Measurements from ENCODE around the gene ZNF488.
"Not testable (repeated sequence)": the region's sequence is repeated elsewhere in the genome, so short reads cannot be mapped to it uniquely, and the experiment has no call there.

Gene ZNF488

DNA sequence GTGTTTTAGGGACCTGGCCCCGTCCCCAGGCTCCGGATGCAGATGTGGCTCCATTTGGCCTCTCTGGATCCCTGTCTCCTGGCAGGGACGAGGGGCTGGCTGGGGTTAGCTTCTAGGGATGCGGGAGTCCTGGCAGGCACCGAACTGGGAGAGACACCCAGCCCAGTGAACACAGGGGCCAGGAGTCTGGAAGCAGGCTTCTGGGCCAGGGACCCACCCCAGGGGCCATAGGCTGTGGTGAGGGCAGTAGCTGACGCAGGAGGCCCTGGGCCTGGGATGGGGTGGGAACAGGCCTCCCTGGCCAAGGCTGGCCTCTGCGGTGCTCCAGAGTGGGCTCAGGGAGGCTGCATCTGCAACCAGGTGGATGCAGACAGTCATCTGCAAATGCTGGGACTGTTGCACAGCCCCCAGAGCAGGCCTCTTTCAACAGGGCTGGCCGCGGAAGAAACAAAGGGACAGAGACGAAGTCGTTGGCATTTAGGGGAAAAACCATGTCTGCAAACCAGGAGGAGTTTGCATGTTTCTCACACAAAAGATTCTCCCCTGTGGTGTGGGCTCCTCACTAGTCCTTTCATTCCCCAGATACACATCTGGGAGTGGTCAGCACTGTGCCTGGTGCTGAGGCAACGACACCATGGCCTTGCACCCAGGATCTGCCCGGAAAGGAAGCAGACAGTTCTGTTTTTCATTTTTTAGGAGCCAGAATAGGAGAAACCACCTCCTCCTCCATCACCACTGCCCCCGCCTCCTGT is 36.4 kb upstream of the ZNF488 start:
- no peak overlapping the region for H3K4me3 ChIP-seq (ENCODE audit: low read depth, low read length)
- H3K27me3 ChIP-seq: no peaks in the 10 kb centered on the region
- H3K36me3 ChIP-seq: no peaks in the 10 kb centered on the region
- no peak for DNase-seq
- H3K9me3 ChIP-seq: no peaks in the 10 kb centered on the region
- TF ChIP-seq, protein P1, sequence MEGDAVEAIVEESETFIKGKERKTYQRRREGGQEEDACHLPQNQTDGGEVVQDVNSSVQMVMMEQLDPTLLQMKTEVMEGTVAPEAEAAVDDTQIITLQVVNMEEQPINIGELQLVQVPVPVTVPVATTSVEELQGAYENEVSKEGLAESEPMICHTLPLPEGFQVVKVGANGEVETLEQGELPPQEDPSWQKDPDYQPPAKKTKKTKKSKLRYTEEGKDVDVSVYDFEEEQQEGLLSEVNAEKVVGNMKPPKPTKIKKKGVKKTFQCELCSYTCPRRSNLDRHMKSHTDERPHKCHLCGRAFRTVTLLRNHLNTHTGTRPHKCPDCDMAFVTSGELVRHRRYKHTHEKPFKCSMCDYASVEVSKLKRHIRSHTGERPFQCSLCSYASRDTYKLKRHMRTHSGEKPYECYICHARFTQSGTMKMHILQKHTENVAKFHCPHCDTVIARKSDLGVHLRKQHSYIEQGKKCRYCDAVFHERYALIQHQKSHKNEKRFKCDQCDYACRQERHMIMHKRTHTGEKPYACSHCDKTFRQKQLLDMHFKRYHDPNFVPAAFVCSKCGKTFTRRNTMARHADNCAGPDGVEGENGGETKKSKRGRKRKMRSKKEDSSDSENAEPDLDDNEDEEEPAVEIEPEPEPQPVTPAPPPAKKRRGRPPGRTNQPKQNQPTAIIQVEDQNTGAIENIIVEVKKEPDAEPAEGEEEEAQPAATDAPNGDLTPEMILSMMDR (IDR thresholded peaks at IDR 0.05; ENCODE audit: low read depth, low read length): no peak
- H3K4me1 ChIP-seq: no peaks in the 10 kb centered on the region

DNA sequence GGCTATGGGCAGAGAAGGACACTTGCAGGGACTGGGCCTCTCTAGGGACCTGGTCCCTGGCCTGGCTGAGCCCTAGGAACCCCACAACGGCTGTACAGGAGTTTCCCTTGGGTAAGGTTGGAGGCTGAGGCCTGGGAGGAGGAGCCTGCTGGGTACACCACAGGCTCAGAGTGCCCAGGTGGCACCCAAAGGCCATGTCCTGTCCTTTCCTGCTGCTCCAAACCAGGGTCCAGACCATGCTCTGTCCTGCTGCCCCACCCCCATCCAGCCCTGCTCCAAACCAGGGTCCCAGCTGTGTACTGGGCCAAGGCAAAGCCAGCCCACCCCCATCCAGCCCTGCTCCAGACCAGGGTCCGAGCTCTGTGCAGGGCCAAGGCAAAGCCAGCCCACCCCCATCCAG is 35.3 kb upstream of the ZNF488 start:
- DNase-seq: no peak
- TF ChIP-seq, protein P1 (IDR thresholded peaks at IDR 0.05; ENCODE audit: low read depth, low read length): no peak
- no peak overlapping the region for H3K4me3 ChIP-seq (ENCODE audit: low read depth, low read length)
- no peaks in the 10 kb centered on the region for H3K27me3 ChIP-seq
- H3K9me3 ChIP-seq: no peaks in the 10 kb centered on the region
- H3K4me1 ChIP-seq: no peaks in the 10 kb centered on the region
- no peaks in the 10 kb centered on the region for H3K36me3 ChIP-seq

DNA sequence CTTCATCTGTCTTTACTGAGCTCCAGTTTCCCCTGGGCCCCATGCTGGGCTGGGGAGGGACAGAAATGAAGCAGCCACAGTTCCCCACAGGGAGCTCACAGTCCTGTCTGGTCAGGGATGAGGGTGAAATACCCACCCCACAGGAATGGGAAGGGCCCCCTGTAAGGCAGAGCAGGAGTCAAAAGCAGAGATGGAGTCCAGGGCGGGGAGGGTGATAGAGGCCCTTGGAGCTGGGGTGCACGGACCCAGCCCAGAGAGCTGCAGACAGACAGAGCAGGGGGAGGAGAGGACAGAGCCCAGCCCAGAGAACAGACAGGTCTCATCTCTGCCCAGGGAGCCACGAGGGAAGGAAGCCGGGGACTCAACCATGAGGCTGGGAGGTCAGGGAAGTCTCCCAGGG is 34.9 kb upstream of the ZNF488 start:
- DNase-seq: no peak
- H3K4me1 ChIP-seq: no peaks in the 10 kb centered on the region
- TF ChIP-seq, protein P1 (IDR thresholded peaks at IDR 0.05; ENCODE audit: low read depth, low read length): no peak
- no peaks in the 10 kb centered on the region for H3K27me3 ChIP-seq
- no peak overlapping the region for H3K4me3 ChIP-seq (ENCODE audit: low read depth, low read length)
- H3K36me3 ChIP-seq: no peaks in the 10 kb centered on the region
- H3K9me3 ChIP-seq: no peaks in the 10 kb centered on the region

DNA sequence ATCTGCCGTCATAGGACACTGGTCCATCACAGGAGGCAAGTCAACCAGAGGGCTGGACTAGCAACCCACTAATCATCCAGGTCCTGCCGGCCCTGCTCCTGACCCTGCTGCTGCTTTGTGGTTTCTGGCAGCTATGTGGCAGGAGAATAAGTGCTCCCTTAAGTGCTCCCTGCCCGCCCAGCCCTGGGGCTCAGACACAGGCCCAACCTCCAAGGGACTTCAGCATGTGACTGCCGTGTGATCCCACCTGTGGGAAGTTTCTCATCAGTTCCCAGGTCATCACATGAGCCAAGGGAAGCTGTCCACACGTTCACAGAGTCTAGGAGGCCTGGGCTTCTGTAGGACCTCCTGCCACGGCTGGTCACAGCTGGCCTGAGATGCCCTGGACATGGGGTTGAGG is 34.2 kb upstream of the ZNF488 start:
- no peak for DNase-seq
- no peak overlapping the region for H3K4me3 ChIP-seq (ENCODE audit: low read depth, low read length)
- H3K4me1 ChIP-seq: no peaks in the 10 kb centered on the region
- H3K36me3 ChIP-seq: no peaks in the 10 kb centered on the region
- TF ChIP-seq, protein P1 (IDR thresholded peaks at IDR 0.05; ENCODE audit: low read depth, low read length): no peak
- H3K9me3 ChIP-seq: no peaks in the 10 kb centered on the region
- no peaks in the 10 kb centered on the region for H3K27me3 ChIP-seq

DNA sequence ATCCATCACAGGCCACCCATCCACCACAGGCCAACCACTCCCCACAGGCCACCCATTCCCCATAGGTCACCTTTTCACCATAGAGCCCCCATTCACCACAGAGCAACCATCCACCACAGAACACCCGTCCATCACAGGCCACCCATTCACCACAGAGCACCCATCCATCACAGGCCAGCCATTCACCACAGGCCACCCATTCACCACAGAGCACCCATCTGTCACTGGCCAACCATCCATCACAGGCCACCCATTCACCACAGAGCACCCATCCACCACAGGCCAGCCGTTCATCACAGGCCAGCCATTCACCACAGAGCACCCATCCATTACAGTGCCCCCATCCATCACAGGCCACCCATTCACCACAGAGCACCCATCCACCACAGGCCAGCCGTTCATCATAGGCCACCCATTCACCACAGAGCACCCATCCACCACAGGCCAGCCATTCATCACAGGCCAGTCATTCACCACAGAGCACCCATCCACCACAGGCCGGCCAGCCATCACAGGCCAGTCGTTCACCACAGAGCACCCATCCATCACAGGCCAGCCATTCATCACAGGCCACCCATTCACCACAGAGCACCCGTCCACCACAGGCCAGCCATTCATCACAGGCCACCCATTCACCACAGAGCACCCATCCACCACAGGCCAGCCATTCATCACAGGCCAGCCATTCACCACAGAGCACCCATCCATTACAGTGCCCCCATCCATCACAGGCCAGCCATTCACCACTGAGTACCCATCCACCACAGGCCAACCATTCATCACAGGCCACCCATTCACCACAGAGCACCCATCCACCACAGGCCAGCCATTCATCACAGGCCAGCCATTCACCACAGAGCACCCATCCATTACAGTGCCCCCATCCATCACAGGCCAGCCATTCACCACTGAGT is 32.5 kb upstream of the ZNF488 start:
- not testable (repeated sequence) for H3K4me3 ChIP-seq (ENCODE audit: low read depth, low read length); H3K27me3 ChIP-seq; H3K4me1 ChIP-seq; H3K9me3 ChIP-seq; DNase-seq; H3K36me3 ChIP-seq

DNA sequence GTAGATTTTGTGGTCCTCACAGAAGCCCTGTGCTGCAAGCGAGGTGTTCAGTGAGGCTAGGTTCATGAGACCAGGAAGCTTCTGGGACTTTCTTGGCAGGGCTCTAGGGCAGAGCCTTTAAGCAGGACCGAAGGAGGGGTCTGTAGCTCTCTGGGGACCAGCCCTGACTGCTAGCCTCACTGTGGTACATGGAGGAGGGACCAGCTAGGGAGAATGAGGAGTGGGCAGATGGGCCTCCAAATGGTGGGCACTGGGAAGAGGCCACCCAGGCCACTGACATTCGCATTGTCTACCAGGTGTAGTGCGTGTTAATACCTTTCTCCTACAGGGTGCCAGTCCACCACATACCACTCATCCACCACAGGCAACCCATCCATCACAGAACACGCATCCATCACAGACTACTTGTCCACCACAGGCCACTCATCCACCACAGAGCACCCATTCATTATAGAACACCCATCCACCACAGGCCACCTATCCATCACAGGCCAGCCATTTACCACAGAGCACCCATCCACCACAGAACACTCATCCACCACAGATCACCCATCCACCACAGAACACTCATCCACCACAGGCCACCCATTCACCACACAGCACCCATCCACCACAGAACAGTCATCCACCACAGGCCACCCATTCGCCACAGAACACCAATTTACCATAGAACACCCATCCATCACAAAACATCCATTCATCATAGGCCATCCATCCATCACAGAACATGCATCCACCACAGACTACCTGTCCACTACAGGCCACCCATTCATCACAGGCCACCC is 31.6 kb upstream of the ZNF488 start:
- TF ChIP-seq, protein P1 (IDR thresholded peaks at IDR 0.05; ENCODE audit: low read depth, low read length): no peak
- H3K27me3 ChIP-seq: no peaks in the 10 kb centered on the region
- no peak overlapping the region for H3K4me3 ChIP-seq (ENCODE audit: low read depth, low read length)
- H3K9me3 ChIP-seq: no peaks in the 10 kb centered on the region
- DNase-seq: no peak
- no peaks in the 10 kb centered on the region for H3K36me3 ChIP-seq
- no peaks in the 10 kb centered on the region for H3K4me1 ChIP-seq

Data from BE2C (cell line).